H1 (cell line): ENCODE measurements around the gene ARHGEF10L. TPM values are rescaled to one million over a fixed set of nuclear protein-coding genes. Genes with fewer than 3 reads are reported as not detected.

Source experiments
- GABPA ChIP-seq: IDR thresholded peaks from 2 replicates; pipeline ENCODE4 v1.6.1; 2011; ENCODE audit warnings: mild to moderate bottlenecking, low read length, moderate library complexity, borderline replicate concordance; ENCODE audit not compliant: insufficient read depth
- HDAC2 ChIP-seq, 2 experiments: fragments of 300-600 bp in 1 of 2; sonication (generic) in 1 of 2; IDR thresholded peaks; 2 replicates each; pipeline ENCODE4 v1.6.1; 2011 to 2012; ENCODE audit warnings: low read depth in 2 of 2, low read length in 2 of 2, mild to moderate bottlenecking in 2 of 2, moderate library complexity in 2 of 2, borderline replicate concordance in 1 of 2, inconsistent platforms in 1 of 2
- JUND ChIP-seq: IDR thresholded peaks from 2 replicates; pipeline ENCODE4 v1.6.1; 2011; ENCODE audit warnings: mild to moderate bottlenecking, improper control_type of control experiment, low read length
- KDM1A ChIP-seq: fragments of 200-600, 300-600 bp; sonication (generic); IDR thresholded peaks from 2 replicates; pipeline ENCODE4 v1.7.1; 2016; ENCODE audit warnings: mild to moderate bottlenecking, low read length, borderline replicate concordance
- KDM5A ChIP-seq: fragments of 200-600 bp; IDR thresholded peaks from 2 replicates; pipeline ENCODE4 v1.7.1; 2012; ENCODE audit warnings: mild to moderate bottlenecking, low read length, inconsistent platforms, mixed read lengths
- RNF2 ChIP-seq: fragments of 200-900, 300-1000 bp; sonication (generic); IDR thresholded peaks from 2 replicates; pipeline ENCODE4 v1.7.1; 2016; ENCODE audit warnings: borderline replicate concordance, low read depth, mild to moderate bottlenecking, antibody characterized with exemption, low read length; ENCODE audit not compliant: poor library complexity, severe bottlenecking; ENCODE audit errors: missing control alignments
- SRF ChIP-seq: IDR thresholded peaks from 2 replicates; pipeline ENCODE4 v1.6.1; 2011; ENCODE audit warnings: mild to moderate bottlenecking, low read depth, low read length, moderate library complexity
- TBP ChIP-seq: IDR thresholded peaks from 2 replicates; pipeline ENCODE4 v1.6.1; 2011; ENCODE audit warnings: low read depth, low read length, improper control_type of control experiment
- TEAD4 ChIP-seq: IDR thresholded peaks from 2 replicates; pipeline ENCODE4 v1.6.1; 2012; ENCODE audit warnings: low read depth, low read length, inconsistent platforms, mixed read lengths
- polyA plus RNA-seq, 7 experiments: library from polyadenylated mRNA; depleted of rRNA in 3 of 7; stranded (reverse) in 5 of 7; unstranded in 2 of 7; fragments of >200 nt in 5 of 7; fragments of 200-250 nt in 2 of 7; gene quantifications; 1 replicate in 5 of 7; 2 replicates in 1 of 7; 4 replicates in 1 of 7; pipeline versions ENCODE4 v1.2.1 to v1.2.3, GENCODE V29; 2011 to 2013; ENCODE audit warnings: missing spikeins in 2 of 7, mixed read lengths in 2 of 7
- total RNA-seq: library from RNA; stranded (reverse); fragmentation: NEBNext Ultra II Directional; extraction: Animal tissue kit (Norgen Biotek cat#: 25700); gene quantifications from 2 replicates; pipeline ENCODE4 v1.2.1, GENCODE V29; 2021
- TF ChIP-seq, protein P1 (sequence below): fragments of 300-600 bp; sonication (generic); IDR thresholded peaks from 2 replicates; pipeline ENCODE4 v1.7.1; 2012; ENCODE audit warnings: low read length, moderate library complexity, mild to moderate bottlenecking, inconsistent platforms; ENCODE audit not compliant: insufficient replicate concordance
- TF ChIP-seq, protein P2 (sequence below): IDR thresholded peaks from 2 replicates; pipeline ENCODE4 v1.6.1; 2012; ENCODE audit warnings: inconsistent platforms

The ARHGEF10L gene
- total and polyA plus RNA-seq, 2 of the 8 experiments (the other 6 are each of a cell fraction or from before 2014, with no cell fraction given): 33.6 to 39.6 TPM

DNA sequence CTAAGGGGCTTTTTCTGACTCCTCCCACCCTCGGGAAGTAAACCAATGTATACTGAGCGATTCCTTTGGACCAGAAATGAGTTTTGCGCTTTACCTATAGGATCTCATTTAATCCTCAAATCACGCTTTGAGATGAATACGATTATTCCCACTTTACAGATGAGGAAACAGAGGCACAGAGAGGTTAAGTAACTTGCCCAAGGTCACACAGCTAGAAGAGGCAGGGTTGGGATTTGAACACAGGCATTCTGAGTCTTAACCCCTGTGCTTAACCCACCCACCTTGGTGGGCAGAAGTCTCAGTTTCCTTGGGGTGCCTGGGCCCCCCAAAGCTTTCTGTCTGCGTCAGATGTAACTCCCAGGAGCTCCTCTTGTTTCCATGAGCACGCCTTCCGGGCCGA is 129.8 kb downstream of the ARHGEF10L start (continued):
- TF ChIP-seq, protein P1, sequence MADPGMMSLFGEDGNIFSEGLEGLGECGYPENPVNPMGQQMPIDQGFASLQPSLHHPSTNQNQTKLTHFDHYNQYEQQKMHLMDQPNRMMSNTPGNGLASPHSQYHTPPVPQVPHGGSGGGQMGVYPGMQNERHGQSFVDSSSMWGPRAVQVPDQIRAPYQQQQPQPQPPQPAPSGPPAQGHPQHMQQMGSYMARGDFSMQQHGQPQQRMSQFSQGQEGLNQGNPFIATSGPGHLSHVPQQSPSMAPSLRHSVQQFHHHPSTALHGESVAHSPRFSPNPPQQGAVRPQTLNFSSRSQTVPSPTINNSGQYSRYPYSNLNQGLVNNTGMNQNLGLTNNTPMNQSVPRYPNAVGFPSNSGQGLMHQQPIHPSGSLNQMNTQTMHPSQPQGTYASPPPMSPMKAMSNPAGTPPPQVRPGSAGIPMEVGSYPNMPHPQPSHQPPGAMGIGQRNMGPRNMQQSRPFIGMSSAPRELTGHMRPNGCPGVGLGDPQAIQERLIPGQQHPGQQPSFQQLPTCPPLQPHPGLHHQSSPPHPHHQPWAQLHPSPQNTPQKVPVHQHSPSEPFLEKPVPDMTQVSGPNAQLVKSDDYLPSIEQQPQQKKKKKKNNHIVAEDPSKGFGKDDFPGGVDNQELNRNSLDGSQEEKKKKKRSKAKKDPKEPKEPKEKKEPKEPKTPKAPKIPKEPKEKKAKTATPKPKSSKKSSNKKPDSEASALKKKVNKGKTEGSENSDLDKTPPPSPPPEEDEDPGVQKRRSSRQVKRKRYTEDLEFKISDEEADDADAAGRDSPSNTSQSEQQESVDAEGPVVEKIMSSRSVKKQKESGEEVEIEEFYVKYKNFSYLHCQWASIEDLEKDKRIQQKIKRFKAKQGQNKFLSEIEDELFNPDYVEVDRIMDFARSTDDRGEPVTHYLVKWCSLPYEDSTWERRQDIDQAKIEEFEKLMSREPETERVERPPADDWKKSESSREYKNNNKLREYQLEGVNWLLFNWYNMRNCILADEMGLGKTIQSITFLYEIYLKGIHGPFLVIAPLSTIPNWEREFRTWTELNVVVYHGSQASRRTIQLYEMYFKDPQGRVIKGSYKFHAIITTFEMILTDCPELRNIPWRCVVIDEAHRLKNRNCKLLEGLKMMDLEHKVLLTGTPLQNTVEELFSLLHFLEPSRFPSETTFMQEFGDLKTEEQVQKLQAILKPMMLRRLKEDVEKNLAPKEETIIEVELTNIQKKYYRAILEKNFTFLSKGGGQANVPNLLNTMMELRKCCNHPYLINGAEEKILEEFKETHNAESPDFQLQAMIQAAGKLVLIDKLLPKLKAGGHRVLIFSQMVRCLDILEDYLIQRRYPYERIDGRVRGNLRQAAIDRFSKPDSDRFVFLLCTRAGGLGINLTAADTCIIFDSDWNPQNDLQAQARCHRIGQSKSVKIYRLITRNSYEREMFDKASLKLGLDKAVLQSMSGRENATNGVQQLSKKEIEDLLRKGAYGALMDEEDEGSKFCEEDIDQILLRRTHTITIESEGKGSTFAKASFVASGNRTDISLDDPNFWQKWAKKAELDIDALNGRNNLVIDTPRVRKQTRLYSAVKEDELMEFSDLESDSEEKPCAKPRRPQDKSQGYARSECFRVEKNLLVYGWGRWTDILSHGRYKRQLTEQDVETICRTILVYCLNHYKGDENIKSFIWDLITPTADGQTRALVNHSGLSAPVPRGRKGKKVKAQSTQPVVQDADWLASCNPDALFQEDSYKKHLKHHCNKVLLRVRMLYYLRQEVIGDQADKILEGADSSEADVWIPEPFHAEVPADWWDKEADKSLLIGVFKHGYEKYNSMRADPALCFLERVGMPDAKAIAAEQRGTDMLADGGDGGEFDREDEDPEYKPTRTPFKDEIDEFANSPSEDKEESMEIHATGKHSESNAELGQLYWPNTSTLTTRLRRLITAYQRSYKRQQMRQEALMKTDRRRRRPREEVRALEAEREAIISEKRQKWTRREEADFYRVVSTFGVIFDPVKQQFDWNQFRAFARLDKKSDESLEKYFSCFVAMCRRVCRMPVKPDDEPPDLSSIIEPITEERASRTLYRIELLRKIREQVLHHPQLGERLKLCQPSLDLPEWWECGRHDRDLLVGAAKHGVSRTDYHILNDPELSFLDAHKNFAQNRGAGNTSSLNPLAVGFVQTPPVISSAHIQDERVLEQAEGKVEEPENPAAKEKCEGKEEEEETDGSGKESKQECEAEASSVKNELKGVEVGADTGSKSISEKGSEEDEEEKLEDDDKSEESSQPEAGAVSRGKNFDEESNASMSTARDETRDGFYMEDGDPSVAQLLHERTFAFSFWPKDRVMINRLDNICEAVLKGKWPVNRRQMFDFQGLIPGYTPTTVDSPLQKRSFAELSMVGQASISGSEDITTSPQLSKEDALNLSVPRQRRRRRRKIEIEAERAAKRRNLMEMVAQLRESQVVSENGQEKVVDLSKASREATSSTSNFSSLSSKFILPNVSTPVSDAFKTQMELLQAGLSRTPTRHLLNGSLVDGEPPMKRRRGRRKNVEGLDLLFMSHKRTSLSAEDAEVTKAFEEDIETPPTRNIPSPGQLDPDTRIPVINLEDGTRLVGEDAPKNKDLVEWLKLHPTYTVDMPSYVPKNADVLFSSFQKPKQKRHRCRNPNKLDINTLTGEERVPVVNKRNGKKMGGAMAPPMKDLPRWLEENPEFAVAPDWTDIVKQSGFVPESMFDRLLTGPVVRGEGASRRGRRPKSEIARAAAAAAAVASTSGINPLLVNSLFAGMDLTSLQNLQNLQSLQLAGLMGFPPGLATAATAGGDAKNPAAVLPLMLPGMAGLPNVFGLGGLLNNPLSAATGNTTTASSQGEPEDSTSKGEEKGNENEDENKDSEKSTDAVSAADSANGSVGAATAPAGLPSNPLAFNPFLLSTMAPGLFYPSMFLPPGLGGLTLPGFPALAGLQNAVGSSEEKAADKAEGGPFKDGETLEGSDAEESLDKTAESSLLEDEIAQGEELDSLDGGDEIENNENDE: no peak
- TF ChIP-seq SRF (no peak), KDM1A (peak; percentile 78), TEAD4 (no peak), GABPA (no peak), TBP (no peak), HDAC2 (IDR thresholded peaks at IDR 0.05; ENCODE audit: borderline replicate concordance in 1 of 2, low read depth in 2 of 2, low read length in 2 of 2) (0 out of 4 replicates have a peak, but pooled peaks of 1 of the 2 experiments have one; percentile 75), KDM5A (no peak), JUND (no peak), RNF2 (no peak)
- TF ChIP-seq, protein P2, sequence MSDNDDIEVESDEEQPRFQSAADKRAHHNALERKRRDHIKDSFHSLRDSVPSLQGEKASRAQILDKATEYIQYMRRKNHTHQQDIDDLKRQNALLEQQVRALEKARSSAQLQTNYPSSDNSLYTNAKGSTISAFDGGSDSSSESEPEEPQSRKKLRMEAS: no peak
